ENCODE measurements around the gene EXOSC5. TPM values are rescaled to one million over a fixed set of nuclear protein-coding genes. Genes with fewer than 3 reads are reported as not detected.

Gene EXOSC5
- total RNA-seq, 1 experiment from 2014 or later, result 25.2 TPM

GRCh38 chr19:41426116-41426841 is 29.1 kb upstream of the EXOSC5 start:
- CTCF ChIA-PET, result no interaction called here
- Histone ChIP-seq H3K27ac (ENCODE audit: low read length) (no peak overlapping the region), H3K4me1 (ENCODE audit: control insufficient read depth, insufficient read depth, low read length) (no peaks in the 10 kb centered on the region), H3K36me3 (ENCODE audit: control insufficient read depth, insufficient read depth, low read length) (no peaks in the 10 kb centered on the region), H3K9me3 (ENCODE audit: control insufficient read depth, insufficient read depth, low read depth, low read length) (no peaks in the 10 kb centered on the region), H3K27me3 (ENCODE audit: control insufficient read depth, insufficient read depth, low read length) (no peaks in the 10 kb centered on the region), H3K4me3 (ENCODE audit: low read depth in 2 of 2, low read length in 2 of 2) (no peak overlapping the region)
- no TSS peak for BruUV-seq (replicated peaks)
- in situ Hi-C loops (cut with HindIII; ENCODE audit: low pct_unique_long_range_greater_than_20kb, low sequenced_read_pairs), result no loop called here
- DNase-seq (ENCODE audit: low read depth, low spot score) (no peak), ATAC-seq (no peak)
- POLR2A ChIA-PET, result no interaction called here
- intact Hi-C loops (cut with micrococcal nuclease; ENCODE audit: unreplicated experiment), result no loop called here
- no peak for TF ChIP-seq REST (IDR thresholded peaks at IDR 0.05; ENCODE audit: insufficient read depth in 1 of 2, low read depth in 2 of 2, low read length in 1 of 2)
- no peak for TF ChIP-seq SIN3A (IDR thresholded peaks at IDR 0.05; ENCODE audit: borderline replicate concordance, insufficient read depth, low read depth, low read length)
- no peak for TF ChIP-seq CTCF (IDR thresholded peaks at IDR 0.05)

- H3K36me3 ChIP-seq (ENCODE audit: control insufficient read depth, insufficient read depth, low read length), result no peaks in the 10 kb centered on the region
- no peak for TF ChIP-seq TCF7L2 (IDR thresholded peaks at IDR 0.05; ENCODE audit: low read depth, low read length)
- no peak for TF ChIP-seq POLR2AphosphoS5 (IDR thresholded peaks at IDR 0.05; ENCODE audit: low read depth, low read length)
- no peak for TF ChIP-seq REST (IDR thresholded peaks at IDR 0.05; ENCODE audit: insufficient read depth in 1 of 2, low read depth in 2 of 2, low read length in 1 of 2)
- no peak for TF ChIP-seq CTCF (IDR thresholded peaks at IDR 0.05)
- no peak for TF ChIP-seq SIN3A (IDR thresholded peaks at IDR 0.05; ENCODE audit: borderline replicate concordance, insufficient read depth, low read depth, low read length)
- ChIA-PET CTCF (no interaction called here), POLR2A (no interaction called here)
- BruUV-seq (replicated peaks), result no TSS peak
- no peak for DNase-seq (ENCODE audit: low read depth, low spot score)
- ATAC-seq, result no peak
- intact Hi-C loops (cut with micrococcal nuclease; ENCODE audit: unreplicated experiment), result no loop called here
- no peak overlapping the region for H3K4me3 ChIP-seq (ENCODE audit: low read depth in 2 of 2, low read length in 2 of 2)
- no peak overlapping the region for H3K27ac ChIP-seq (ENCODE audit: low read length)
- no peaks in the 10 kb centered on the region for H3K9me3 ChIP-seq (ENCODE audit: control insufficient read depth, insufficient read depth, low read depth, low read length)
- no peaks in the 10 kb centered on the region for H3K4me1 ChIP-seq (ENCODE audit: control insufficient read depth, insufficient read depth, low read length)
- in situ Hi-C loops (cut with HindIII; ENCODE audit: low pct_unique_long_range_greater_than_20kb, low sequenced_read_pairs), result no loop called here
- no peaks in the 10 kb centered on the region for H3K27me3 ChIP-seq (ENCODE audit: control insufficient read depth, insufficient read depth, low read length)
These were observed 28.3 kb upstream of the EXOSC5 start for GRCh38 chr19:41425174-41426115.

All from Panc1 (cell line).